Trophoblast cell (in vitro differentiated cells and primary cell): ENCODE data around the gene CDC20.

Source experiments
- DNase-seq, 2 donors: peaks; one replicate each; pipeline ENCODE4 v3.0.0-alpha.2; 2016
- H2AFZ ChIP-seq: 2 replicates; pipeline ENCODE4 v1.6.1; 2013; ENCODE audit warnings: low read length, moderate library complexity, mild to moderate bottlenecking; ENCODE audit not compliant: insufficient read depth, poor library complexity
- H2AK5ac ChIP-seq: 2 replicates; pipeline ENCODE4 v1.6.1; 2013; ENCODE audit warnings: mild to moderate bottlenecking, low read length
- H2BK120ac ChIP-seq: 2 replicates; pipeline ENCODE4 v1.6.1; 2013; ENCODE audit warnings: low read length, mild to moderate bottlenecking, moderate library complexity; ENCODE audit not compliant: insufficient read depth, poor library complexity
- H2BK12ac ChIP-seq: 2 replicates; pipeline ENCODE4 v1.6.1; 2013; ENCODE audit warnings: mild to moderate bottlenecking, low read length, moderate library complexity
- H2BK5ac ChIP-seq: 2 replicates; pipeline ENCODE4 v1.6.1; 2013; ENCODE audit warnings: low read length, low read depth, moderate library complexity, mild to moderate bottlenecking; ENCODE audit not compliant: poor library complexity
- H3K14ac ChIP-seq: 2 replicates; pipeline ENCODE4 v1.6.1; 2013; ENCODE audit warnings: mild to moderate bottlenecking, low read length
- H3K18ac ChIP-seq: 2 replicates; pipeline ENCODE4 v1.6.1; 2013; ENCODE audit warnings: mild to moderate bottlenecking, low read length
- H3K23ac ChIP-seq: 2 replicates; pipeline ENCODE4 v1.6.1; 2013; ENCODE audit warnings: low read length
- H3K27ac ChIP-seq: 2 replicates; pipeline ENCODE4 v1.5.1; 2013; ENCODE audit warnings: low read depth, mild to moderate bottlenecking, inconsistent platforms, low read length, moderate library complexity
- H3K27me3 ChIP-seq: 2 replicates; pipeline ENCODE4 v1.6.1; 2013; ENCODE audit warnings: inconsistent platforms, mild to moderate bottlenecking, low read length, moderate library complexity; ENCODE audit not compliant: insufficient read depth
- H3K36me3 ChIP-seq, 2 experiments: 1 replicate in 1 of 2; 2 replicates in 1 of 2; pipeline ENCODE4 v1.6.1; 2013; ENCODE audit warnings: low read length in 2 of 2, mild to moderate bottlenecking in 2 of 2, moderate library complexity in 1 of 2; ENCODE audit not compliant: insufficient read depth in 2 of 2, control insufficient read depth in 1 of 2
- H3K4ac ChIP-seq: 2 replicates; pipeline ENCODE4 v1.6.1; 2013; ENCODE audit warnings: low read depth, mild to moderate bottlenecking, low read length, moderate library complexity
- H3K4me1 ChIP-seq, 2 experiments: 1 replicate in 1 of 2; 2 replicates in 1 of 2; pipeline ENCODE4 v1.6.1; 2013; ENCODE audit warnings: low read length in 2 of 2, mild to moderate bottlenecking in 2 of 2, moderate library complexity in 1 of 2; ENCODE audit not compliant: insufficient read depth in 2 of 2, control insufficient read depth in 1 of 2
- H3K4me2 ChIP-seq: 2 replicates; pipeline ENCODE4 v1.6.1; 2013; ENCODE audit warnings: inconsistent platforms, mild to moderate bottlenecking, low read length, moderate library complexity
- H3K4me3 ChIP-seq: 2 replicates; pipeline ENCODE4 v1.5.1; 2013; ENCODE audit warnings: mild to moderate bottlenecking, low read depth, low read length, inconsistent platforms
- H3K79me1 ChIP-seq: one replicate; pipeline ENCODE4 v1.6.1; 2013; ENCODE audit warnings: low read length
- H3K79me2 ChIP-seq: 2 replicates; pipeline ENCODE4 v1.6.1; 2013; ENCODE audit warnings: low read length, mild to moderate bottlenecking; ENCODE audit not compliant: control insufficient read depth, insufficient read depth, poor library complexity
- H3K9ac ChIP-seq: 2 replicates; pipeline ENCODE4 v1.6.1; 2013; ENCODE audit warnings: mild to moderate bottlenecking, low read length
- H3K9me3 ChIP-seq: 2 replicates; pipeline ENCODE4 v1.6.1; 2013; ENCODE audit warnings: low read depth, mild to moderate bottlenecking, control low read depth, inconsistent platforms, low read length; ENCODE audit not compliant: insufficient read depth
- H4K12ac ChIP-seq: 2 replicates; pipeline ENCODE4 v1.6.1; 2013; ENCODE audit warnings: low read depth, mild to moderate bottlenecking, low read length, moderate library complexity
- H4K8ac ChIP-seq: 2 replicates; pipeline ENCODE4 v1.6.1; 2013; ENCODE audit warnings: low read depth, mild to moderate bottlenecking, low read length, moderate library complexity
- H4K91ac ChIP-seq: one replicate; pipeline ENCODE4 v1.6.1; 2013; ENCODE audit warnings: low read depth, mild to moderate bottlenecking, low read length, moderate library complexity
- WGBS: extraction: QIAGEN DNeasy Blood & Tissue Kit; methylation state at CpG from one replicate; pipeline ENCODE4 v1.1.7; 2013; ENCODE audit warnings: missing lambda C conversion rate; ENCODE audit not compliant: insufficient read length, insufficient coverage; ENCODE audit errors: extremely low coverage; 5-methylcytosine and 5-hydroxymethylcytosine counted together

Gene CDC20

DNA sequence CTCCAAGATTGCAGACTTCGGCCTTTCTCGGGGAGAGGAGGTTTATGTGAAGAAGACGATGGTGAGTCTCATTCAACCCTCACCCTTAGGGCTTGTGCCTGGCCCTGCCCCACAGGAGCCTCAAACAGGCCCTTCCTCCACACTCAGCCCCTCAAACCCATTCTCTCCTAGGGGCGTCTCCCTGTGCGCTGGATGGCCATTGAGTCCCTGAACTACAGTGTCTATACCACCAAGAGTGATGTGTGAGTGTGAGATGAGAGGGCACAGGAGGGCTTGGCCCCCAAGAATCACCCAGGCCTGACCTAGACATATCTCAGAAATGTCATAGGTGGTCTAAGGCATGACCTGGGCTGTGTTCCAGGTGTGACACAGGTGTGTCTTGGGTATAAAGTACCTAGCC lies 39.5 kb upstream of the CDC20 start:
- H3K4ac ChIP-seq, result no peak overlapping the region
- no peak overlapping the region for H3K23ac ChIP-seq
- no peak overlapping the region for H3K4me3 ChIP-seq
- H3K79me1 ChIP-seq, result no peaks in the 10 kb centered on the region
- H4K91ac ChIP-seq, result no peak overlapping the region
- H2BK12ac ChIP-seq, result no peak overlapping the region
- no peaks in the 10 kb centered on the region for H3K36me3 ChIP-seq
- peaks cover 5% of the 10 kb centered on the region in 2 experiments for H3K4me1 ChIP-seq
- no peaks in the 10 kb centered on the region for H3K79me2 ChIP-seq
- no peaks in the 10 kb centered on the region for H3K9me3 ChIP-seq
- no peak for DNase-seq
- no peak overlapping the region for H2BK120ac ChIP-seq
- H3K4me2 ChIP-seq, result no peak overlapping the region
- H3K27me3 ChIP-seq, result no peaks in the 10 kb centered on the region
- H3K14ac ChIP-seq, result no peak overlapping the region
- H4K8ac ChIP-seq, result no peak overlapping the region
- no peak overlapping the region for H3K27ac ChIP-seq
- H4K12ac ChIP-seq, result no peak overlapping the region
- no peak overlapping the region for H2BK5ac ChIP-seq
- no peak overlapping the region for H3K9ac ChIP-seq
- no peak overlapping the region for H2AFZ ChIP-seq
- H2AK5ac ChIP-seq, result no peak overlapping the region
- WGBS, result no CpG with 5 or more reads among the region's 5 CpGs
- no peak overlapping the region for H3K18ac ChIP-seq

GRCh38 chr1:43319766-43320165 lies 39.0 kb upstream of the CDC20 start:
- no peak overlapping the region for H3K18ac ChIP-seq
- H3K4me3 ChIP-seq, result no peak overlapping the region
- no peak overlapping the region for H3K4me2 ChIP-seq
- no peak overlapping the region for H2BK120ac ChIP-seq
- no peak overlapping the region for H2BK5ac ChIP-seq
- no peak for DNase-seq
- H2AFZ ChIP-seq, result no peak overlapping the region
- H4K8ac ChIP-seq, result no peak overlapping the region
- no peak overlapping the region for H4K12ac ChIP-seq
- 100% methylated on average over 1 of the region's 3 CpGs for WGBS
- H4K91ac ChIP-seq, result no peak overlapping the region
- no peak overlapping the region for H2AK5ac ChIP-seq
- H3K14ac ChIP-seq, result no peak overlapping the region
- no peak overlapping the region for H3K23ac ChIP-seq
- no peaks in the 10 kb centered on the region for H3K9me3 ChIP-seq
- peaks cover 5% of the 10 kb centered on the region in 2 experiments for H3K4me1 ChIP-seq
- H3K79me2 ChIP-seq, result no peaks in the 10 kb centered on the region
- H3K9ac ChIP-seq, result no peak overlapping the region
- H3K36me3 ChIP-seq, result no peaks in the 10 kb centered on the region
- no peak overlapping the region for H3K4ac ChIP-seq
- no peaks in the 10 kb centered on the region for H3K79me1 ChIP-seq
- H2BK12ac ChIP-seq, result no peak overlapping the region
- no peaks in the 10 kb centered on the region for H3K27me3 ChIP-seq
- H3K27ac ChIP-seq, result no peak overlapping the region

DNA sequence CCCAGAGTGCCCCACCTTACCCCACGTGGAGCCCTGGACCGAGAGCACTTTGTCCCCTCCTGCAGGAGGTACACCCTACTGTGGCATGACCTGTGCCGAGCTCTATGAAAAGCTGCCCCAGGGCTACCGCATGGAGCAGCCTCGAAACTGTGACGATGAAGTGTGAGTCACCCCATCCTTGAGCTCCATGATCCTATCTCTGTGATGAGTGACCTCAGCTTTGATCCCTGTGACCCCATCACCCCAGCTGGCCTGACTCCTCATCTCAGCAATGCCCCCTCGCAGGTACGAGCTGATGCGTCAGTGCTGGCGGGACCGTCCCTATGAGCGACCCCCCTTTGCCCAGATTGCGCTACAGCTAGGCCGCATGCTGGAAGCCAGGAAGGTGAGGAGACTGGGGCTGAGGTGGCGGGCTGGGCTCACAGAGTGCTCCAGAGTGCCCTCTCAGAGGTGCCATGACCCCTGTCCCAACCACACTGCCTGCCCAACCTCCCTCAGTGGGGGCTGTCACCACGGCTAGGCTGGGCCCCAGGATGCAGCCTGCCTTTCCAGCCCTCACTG lies 37.4 kb upstream of the CDC20 start:
- Histone ChIP-seq H2BK12ac (no peak overlapping the region), H3K79me2 (no peaks in the 10 kb centered on the region), H3K23ac (no peak overlapping the region), H4K8ac (no peak overlapping the region), H3K4me1 (peaks cover 5% of the 10 kb centered on the region in 2 experiments), H3K27me3 (no peaks in the 10 kb centered on the region), H3K4me2 (no peak overlapping the region), H3K9ac (no peak overlapping the region), H2BK120ac (no peak overlapping the region), H4K91ac (peak overlapping the region; percentile 13), H2BK5ac (no peak overlapping the region), H3K27ac (no peak overlapping the region), H3K18ac (no peak overlapping the region), H2AK5ac (no peak overlapping the region), H3K9me3 (no peaks in the 10 kb centered on the region), H4K12ac (no peak overlapping the region), H3K79me1 (no peaks in the 10 kb centered on the region), H2AFZ (no peak overlapping the region), H3K36me3 (no peaks in the 10 kb centered on the region), H3K14ac (no peak overlapping the region), H3K4me3 (no peak overlapping the region), H3K4ac (no peak overlapping the region)
- no CpG with 5 or more reads among the region's 16 CpGs for WGBS
- DNase-seq, result peak; percentile 51 to 54

GRCh38 chr1:43322506-43322905 lies 36.3 kb upstream of the CDC20 start:
- Histone ChIP-seq H3K18ac (no peak overlapping the region), H2BK5ac (no peak overlapping the region), H3K27me3 (no peaks in the 10 kb centered on the region), H3K9me3 (no peaks in the 10 kb centered on the region), H3K23ac (no peak overlapping the region), H2BK120ac (no peak overlapping the region), H3K27ac (no peak overlapping the region), H3K4ac (no peak overlapping the region), H3K4me2 (no peak overlapping the region), H4K12ac (no peak overlapping the region), H3K9ac (no peak overlapping the region), H3K79me2 (no peaks in the 10 kb centered on the region), H3K79me1 (no peaks in the 10 kb centered on the region), H3K36me3 (no peaks in the 10 kb centered on the region), H2AK5ac (no peak overlapping the region), H3K14ac (no peak overlapping the region), H3K4me1 (peaks cover 5% of the 10 kb centered on the region in 2 experiments), H4K8ac (no peak overlapping the region), H3K4me3 (no peak overlapping the region), H2BK12ac (no peak overlapping the region), H2AFZ (no peak overlapping the region), H4K91ac (no peak overlapping the region)
- WGBS, result no CpG with 5 or more reads among the region's 5 CpGs
- DNase-seq, result no peak
